MM.1S (cell line): ENCODE measurements around the gene IGFN1.

Experiments used
- DNase-seq: peaks from one replicate; pipeline ENCODE4 v3.0.0-alpha.2; 2015
- H2AFZ ChIP-seq: fragments of 300-600 bp; sonication (generic); 2 replicates; pipeline ENCODE4 v1.6.0; 2016; ENCODE audit warnings: antibody characterized with exemption, low read length
- H3F3A ChIP-seq: fragments of 300-600 bp; sonication (generic); 2 replicates; pipeline ENCODE4 v1.6.1; 2016; ENCODE audit warnings: mild to moderate bottlenecking, antibody characterized with exemption, low read length, moderate library complexity, mixed read lengths; ENCODE audit not compliant: insufficient read depth
- H3K27ac ChIP-seq: fragments of 300-600 bp; sonication (generic); 2 replicates; pipeline ENCODE4 v1.5.1; 2016; ENCODE audit warnings: mild to moderate bottlenecking, low read length
- H3K27me3 ChIP-seq: fragments of 300-600 bp; sonication (generic); replicated peaks from 2 replicates; pipeline ENCODE4 v1.6.0; 2016; ENCODE audit warnings: low read length; ENCODE audit not compliant: insufficient read depth
- H3K36me3 ChIP-seq: fragments of 300-600 bp; sonication (generic); replicated peaks from 2 replicates; pipeline ENCODE4 v1.6.1; 2016; ENCODE audit warnings: mild to moderate bottlenecking, low read length, mixed read lengths; ENCODE audit not compliant: insufficient read depth
- H3K4me1 ChIP-seq: fragments of 300-600 bp; sonication (generic); 2 replicates; pipeline ENCODE4 v1.6.1; 2016; ENCODE audit warnings: low read length, mixed read lengths
- H3K4me2 ChIP-seq: fragments of 300-600 bp; sonication (generic); 2 replicates; pipeline ENCODE4 v1.6.0; 2016; ENCODE audit warnings: low read depth, low read length
- H3K4me3 ChIP-seq: fragments of 300-600 bp; sonication (generic); 2 replicates; pipeline ENCODE4 v1.5.1; 2016; ENCODE audit warnings: low read length, mixed read lengths
- H3K79me2 ChIP-seq: fragments of 300-600 bp; sonication (generic); 2 replicates; pipeline ENCODE4 v1.6.1; 2016; ENCODE audit warnings: mixed run types, low read length, mixed read lengths
- H3K9ac ChIP-seq: fragments of 300-600 bp; sonication (generic); 2 replicates; pipeline ENCODE4 v1.6.1; 2016; ENCODE audit warnings: low read length, mixed read lengths
- H3K9me2 ChIP-seq: fragments of 300-600 bp; sonication (generic); replicated peaks from 2 replicates; pipeline ENCODE4 v1.6.1; 2016; ENCODE audit warnings: mild to moderate bottlenecking, low read length, mixed read lengths; ENCODE audit not compliant: insufficient read depth
- H3K9me3 ChIP-seq: fragments of 300-600 bp; sonication (generic); replicated peaks from 2 replicates; pipeline ENCODE4 v1.6.1; 2016; ENCODE audit warnings: mild to moderate bottlenecking, low read length, mixed read lengths; ENCODE audit not compliant: insufficient read depth
- H4K20me1 ChIP-seq: fragments of 300-600 bp; sonication (generic); 2 replicates; pipeline ENCODE4 v1.6.1; 2016; ENCODE audit warnings: mild to moderate bottlenecking, low read length, moderate library complexity, mixed read lengths; ENCODE audit not compliant: insufficient read depth
- EZH2 ChIP-seq: fragments of 300-600 bp; sonication (generic); optimal IDR thresholded peaks from 2 replicates; pipeline ENCODE3; 2017; ENCODE audit warnings: low read depth, mild to moderate bottlenecking, antibody characterized with exemption, low read length, mixed read lengths
- EZH2phosphoT487 ChIP-seq: fragments of 300-600 bp; sonication (generic); IDR thresholded peaks from 2 replicates; pipeline ENCODE4 v1.6.1; 2018; ENCODE audit warnings: antibody characterized with exemption, low read length
- TF ChIP-seq, protein P1 (sequence below): fragments of 300-600 bp; sonication (generic); IDR thresholded peaks from 2 replicates; pipeline ENCODE4 v1.5.1; 2016; ENCODE audit warnings: antibody characterized with exemption, low read length, mixed read lengths

The IGFN1 gene

DNA sequence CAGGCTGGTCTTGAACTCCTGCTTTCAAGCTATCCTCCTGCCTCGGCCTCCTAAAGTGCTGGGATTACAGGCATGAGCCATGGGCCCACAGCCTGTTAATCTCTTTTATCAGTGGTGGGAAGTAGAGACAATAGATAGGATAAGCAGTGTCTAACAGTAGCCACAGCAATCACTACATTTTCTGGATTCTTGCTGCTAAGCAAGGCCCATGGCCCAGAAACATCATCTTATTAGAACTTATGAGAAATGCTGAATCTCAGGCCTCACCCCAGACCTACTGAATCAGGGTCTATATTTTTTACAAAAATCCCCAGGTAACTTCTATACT, 29.7 kb downstream of the IGFN1 start:
- H3K36me3 ChIP-seq: no peaks in the 10 kb centered on the region
- DNase-seq: no peak
- no peak overlapping the region for H3K4me3 ChIP-seq
- H3K9me3 ChIP-seq: no peaks in the 10 kb centered on the region
- H3K4me1 ChIP-seq: no peaks in the 10 kb centered on the region
- H3K27ac ChIP-seq: no peak overlapping the region
- TF ChIP-seq, protein P1, sequence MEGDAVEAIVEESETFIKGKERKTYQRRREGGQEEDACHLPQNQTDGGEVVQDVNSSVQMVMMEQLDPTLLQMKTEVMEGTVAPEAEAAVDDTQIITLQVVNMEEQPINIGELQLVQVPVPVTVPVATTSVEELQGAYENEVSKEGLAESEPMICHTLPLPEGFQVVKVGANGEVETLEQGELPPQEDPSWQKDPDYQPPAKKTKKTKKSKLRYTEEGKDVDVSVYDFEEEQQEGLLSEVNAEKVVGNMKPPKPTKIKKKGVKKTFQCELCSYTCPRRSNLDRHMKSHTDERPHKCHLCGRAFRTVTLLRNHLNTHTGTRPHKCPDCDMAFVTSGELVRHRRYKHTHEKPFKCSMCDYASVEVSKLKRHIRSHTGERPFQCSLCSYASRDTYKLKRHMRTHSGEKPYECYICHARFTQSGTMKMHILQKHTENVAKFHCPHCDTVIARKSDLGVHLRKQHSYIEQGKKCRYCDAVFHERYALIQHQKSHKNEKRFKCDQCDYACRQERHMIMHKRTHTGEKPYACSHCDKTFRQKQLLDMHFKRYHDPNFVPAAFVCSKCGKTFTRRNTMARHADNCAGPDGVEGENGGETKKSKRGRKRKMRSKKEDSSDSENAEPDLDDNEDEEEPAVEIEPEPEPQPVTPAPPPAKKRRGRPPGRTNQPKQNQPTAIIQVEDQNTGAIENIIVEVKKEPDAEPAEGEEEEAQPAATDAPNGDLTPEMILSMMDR: no peak
- TF ChIP-seq EZH2 (no peak), EZH2phosphoT487 (no peak)
- no peaks in the 10 kb centered on the region for H3K79me2 ChIP-seq
- peaks cover 23% of the 10 kb centered on the region for H3K27me3 ChIP-seq
- H3K9me2 ChIP-seq: no peaks in the 10 kb centered on the region
- no peaks in the 10 kb centered on the region for H3F3A ChIP-seq
- no peak overlapping the region for H3K4me2 ChIP-seq
- H2AFZ ChIP-seq: no peak overlapping the region
- no peaks in the 10 kb centered on the region for H4K20me1 ChIP-seq
- H3K9ac ChIP-seq: no peak overlapping the region

DNA sequence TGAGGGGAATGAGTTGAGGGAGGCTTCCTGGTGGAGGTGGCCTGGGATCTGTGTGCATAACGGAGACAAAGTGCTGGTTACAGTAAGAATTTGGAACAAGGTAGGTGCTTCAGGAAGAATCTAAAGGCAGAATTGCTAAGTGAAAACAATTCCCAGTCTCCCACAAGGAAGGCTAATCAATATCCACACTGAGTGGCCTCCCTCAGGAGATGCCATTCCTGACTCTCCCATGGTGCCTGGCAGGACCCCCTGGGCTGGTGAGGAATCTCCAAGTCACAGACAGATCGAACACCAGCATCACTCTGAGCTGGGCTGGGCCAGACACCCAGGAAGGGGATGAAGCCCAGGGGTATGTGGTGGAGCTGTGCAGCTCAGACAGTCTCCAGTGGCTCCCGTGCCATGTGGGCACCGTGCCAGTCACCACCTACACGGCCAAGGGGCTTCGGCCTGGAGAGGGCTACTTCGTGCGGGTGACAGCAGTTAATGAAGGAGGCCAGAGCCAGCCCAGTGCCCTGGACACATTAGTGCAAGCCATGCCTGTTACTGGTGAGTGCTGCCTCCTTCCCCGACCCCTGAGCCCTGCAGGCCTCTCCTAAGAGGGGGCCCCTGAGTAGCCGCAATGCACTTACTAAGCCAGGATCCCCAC, 30.7 kb downstream of the IGFN1 start:
- Histone ChIP-seq H3K79me2 (no peaks in the 10 kb centered on the region), H3F3A (no peaks in the 10 kb centered on the region), H3K9me2 (no peaks in the 10 kb centered on the region), H3K4me1 (no peaks in the 10 kb centered on the region), H3K36me3 (no peaks in the 10 kb centered on the region), H3K9me3 (no peaks in the 10 kb centered on the region), H3K27me3 (peaks cover 22% of the 10 kb centered on the region), H3K27ac (no peak overlapping the region), H2AFZ (no peak overlapping the region), H3K9ac (no peak overlapping the region), H3K4me3 (no peak overlapping the region), H4K20me1 (no peaks in the 10 kb centered on the region), H3K4me2 (no peak overlapping the region)
- TF ChIP-seq EZH2: no peak
- TF ChIP-seq EZH2phosphoT487: no peak
- TF ChIP-seq, protein P1: no peak
- DNase-seq: no peak

DNA sequence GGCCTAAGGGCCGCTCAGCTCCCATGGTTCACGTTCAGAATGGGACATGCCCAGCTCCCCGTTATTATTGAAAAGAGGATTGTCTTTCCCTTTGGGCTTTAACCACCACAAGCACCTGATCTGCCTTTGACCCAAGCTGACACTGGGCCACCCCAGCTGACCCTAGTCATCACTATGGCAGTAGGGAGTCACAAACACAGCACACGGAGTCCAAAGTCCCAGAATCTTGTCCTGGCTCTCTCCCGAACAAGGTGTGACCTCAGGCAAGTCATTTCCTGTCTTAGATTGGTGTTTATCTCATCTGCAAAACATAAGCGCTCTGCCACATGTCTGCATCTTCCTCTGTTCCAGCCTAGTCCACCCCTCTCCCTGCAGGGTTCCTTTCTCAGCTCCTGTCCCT, 31.5 kb downstream of the IGFN1 start:
- H3K9ac ChIP-seq: no peak overlapping the region
- H3K27ac ChIP-seq: no peak overlapping the region
- no peaks in the 10 kb centered on the region for H3K79me2 ChIP-seq
- DNase-seq: no peak
- no peaks in the 10 kb centered on the region for H3K9me2 ChIP-seq
- no peaks in the 10 kb centered on the region for H3K4me1 ChIP-seq
- H2AFZ ChIP-seq: no peak overlapping the region
- no peaks in the 10 kb centered on the region for H3F3A ChIP-seq
- H3K27me3 ChIP-seq: peaks cover 14% of the 10 kb centered on the region
- H3K36me3 ChIP-seq: no peaks in the 10 kb centered on the region
- TF ChIP-seq EZH2phosphoT487 (no peak), EZH2 (no peak)
- TF ChIP-seq, protein P1: no peak
- H3K4me2 ChIP-seq: no peak overlapping the region
- H4K20me1 ChIP-seq: no peaks in the 10 kb centered on the region
- no peak overlapping the region for H3K4me3 ChIP-seq
- no peaks in the 10 kb centered on the region for H3K9me3 ChIP-seq
